Endothelial cell of umbilical vein (primary cell): ENCODE results near the gene CERS6. TPM values are rescaled to one million over a fixed set of nuclear protein-coding genes. Genes with fewer than 3 reads are reported as not detected.

Source experiments
- BruUV-seq: library from RNA; stranded (reverse); fragments of 400-500 nt; replicated peaks from 2 replicates; lab custom pipeline; 2021; lab: Mats Ljungman, UMichigan
- CTCF ChIA-PET: fragments of 300-600, 350-600 bp; sonication (Branson Sonifier 250); formaldehyde crosslinking; loops from one replicate; lab custom pipeline; 2021; ENCODE audit warnings: antibody characterized with exemption, inconsistent platforms; lab: Charles Lee
- POLR2A ChIA-PET: fragments of 300-600, 350-600 bp; sonication (Branson Sonifier 250); formaldehyde crosslinking; loops from one replicate; lab custom pipeline; 2021; ENCODE audit warnings: antibody characterized with exemption, inconsistent platforms; lab: Charles Lee
- DNase-seq: peaks from one replicate; pipeline ENCODE4 v3.0.0-alpha.2; 2011; ENCODE audit warnings: low read depth, low spot score
- FAIRE-seq: peaks from 2 replicates; lab custom pipeline; 2011; peaks lifted over from hg19 to GRCh38; lab: Jason Lieb, UNC
- H2AFZ ChIP-seq: 2 replicates; pipeline ENCODE4 v1.6.0; 2012; ENCODE audit warnings: low read depth, low read length, control low read depth, inconsistent platforms
- H3K27ac ChIP-seq: 2 replicates; pipeline ENCODE4 v1.5.1; 2011; ENCODE audit warnings: low read depth, mild to moderate bottlenecking, control low read depth, low read length, moderate library complexity; ENCODE audit not compliant: insufficient read depth
- H3K27me3 ChIP-seq, 2 experiments: 2 replicates each; pipeline versions ENCODE4 v1.6.0 to v1.6.1; 2011; ENCODE audit warnings: low read length in 2 of 2, mixed read lengths in 1 of 2; ENCODE audit not compliant: control insufficient read depth in 2 of 2, insufficient read depth in 2 of 2
- H3K36me3 ChIP-seq, 2 experiments: 2 replicates in 1 of 2; 3 replicates in 1 of 2; pipeline ENCODE4 v1.5.1; 2011; ENCODE audit warnings: low read length in 2 of 2, mild to moderate bottlenecking in 1 of 2, moderate library complexity in 1 of 2; ENCODE audit not compliant: control insufficient read depth in 2 of 2, insufficient read depth in 2 of 2; ENCODE audit errors: extremely low read depth in 1 of 2
- H3K4me1 ChIP-seq: 3 replicates; pipeline ENCODE4 v1.5.1; 2011; ENCODE audit warnings: mild to moderate bottlenecking, low read length; ENCODE audit not compliant: control insufficient read depth, insufficient read depth; ENCODE audit errors: extremely low read depth
- H3K4me2 ChIP-seq: 2 replicates; pipeline ENCODE4 v1.6.1; 2011; ENCODE audit warnings: low read length, control low read depth, mixed read lengths; ENCODE audit not compliant: insufficient read depth
- H3K4me3 ChIP-seq, 3 experiments: fragments of 200-600 bp in 1 of 3; sonication (generic), shearing (Covaris generic) in 1 of 3; replicated peaks in 1 of 3; 2 replicates each; pipeline ENCODE4 v1.5.1; 2011 to 2016; ENCODE audit warnings: control low read depth in 3 of 3, low read length in 3 of 3, mild to moderate bottlenecking in 2 of 3, inconsistent platforms in 1 of 3, low read depth in 1 of 3, moderate library complexity in 1 of 3; ENCODE audit not compliant: insufficient read depth in 1 of 3
- H3K79me2 ChIP-seq: 2 replicates; pipeline ENCODE4 v1.6.0; 2012; ENCODE audit warnings: low read length, inconsistent platforms; ENCODE audit not compliant: control insufficient read depth, insufficient read depth
- H3K9ac ChIP-seq: replicated peaks from 2 replicates; pipeline ENCODE3; 2011; ENCODE audit warnings: low read length, control low read depth; ENCODE audit not compliant: insufficient read depth; ENCODE audit errors: extremely low read depth
- H3K9me1 ChIP-seq: replicated peaks from 3 replicates; pipeline ENCODE4 v1.6.0; 2011; ENCODE audit warnings: mild to moderate bottlenecking, low read length; ENCODE audit not compliant: control insufficient read depth, insufficient read depth; ENCODE audit errors: extremely low read depth
- H3K9me3 ChIP-seq: replicated peaks from 2 replicates; pipeline ENCODE4 v1.5.1; 2012; ENCODE audit warnings: low read length, inconsistent platforms; ENCODE audit not compliant: control insufficient read depth, insufficient read depth
- H4K20me1 ChIP-seq: replicated peaks from 2 replicates; pipeline ENCODE3; 2011; ENCODE audit warnings: mild to moderate bottlenecking, low read length; ENCODE audit not compliant: control insufficient read depth, insufficient read depth; ENCODE audit errors: extremely low read depth
- EZH2 ChIP-seq: IDR thresholded peaks from 2 replicates; pipeline ENCODE4 v1.6.1; 2012; ENCODE audit warnings: borderline replicate concordance, low read depth, mild to moderate bottlenecking, moderate library complexity, low read length, inconsistent platforms; ENCODE audit not compliant: severe bottlenecking
- FOS ChIP-seq: IDR thresholded peaks from 2 replicates; pipeline ENCODE4 v1.6.1; 2011; ENCODE audit warnings: mild to moderate bottlenecking, low read length, moderate library complexity, borderline replicate concordance; ENCODE audit not compliant: insufficient read depth
- GATA2 ChIP-seq: IDR thresholded peaks from 2 replicates; pipeline ENCODE4 v1.7.0; 2011; ENCODE audit warnings: low read depth, mild to moderate bottlenecking, moderate library complexity, mixed read lengths, low read length; ENCODE audit not compliant: insufficient read length, insufficient read depth
- JUN ChIP-seq: IDR thresholded peaks from 2 replicates; pipeline ENCODE4 v1.6.1; 2011; ENCODE audit warnings: borderline replicate concordance, low read depth; ENCODE audit not compliant: insufficient read length, insufficient read depth
- MYC ChIP-seq: IDR thresholded peaks from one replicate; pipeline ENCODE4 v1.6.1; 2011; ENCODE audit warnings: mild to moderate bottlenecking, low read depth, low read length
- POLR2A ChIP-seq: IDR thresholded peaks from 2 replicates; pipeline ENCODE4 v1.6.1; 2012; ENCODE audit warnings: low read depth, mild to moderate bottlenecking, control low read depth, low read length
- POLR2AphosphoS5 ChIP-seq: IDR thresholded peaks from 2 replicates; pipeline ENCODE4 v1.6.1; 2012; ENCODE audit warnings: low read depth, mild to moderate bottlenecking, control low read depth, low read length, moderate library complexity; ENCODE audit not compliant: insufficient read depth
- dilution Hi-C: fragments of 300-500 bp; cut with MboI; formaldehyde crosslinking; loops from one replicate; pipeline ENCODE4 v1.15.0; 2019; ENCODE audit warnings: low sequenced_read_pairs; ENCODE audit not compliant: extremely low pct_ligation_motif_present
- intact Hi-C: fragments of 100-400 bp; cut with micrococcal nuclease; formaldehyde crosslinking; loops from one replicate; pipeline ENCODE4 v1.10.0; 2022
- polyA plus RNA-seq, 4 experiments: library from polyadenylated mRNA; depleted of rRNA in 3 of 4; stranded (reverse) in 3 of 4; unstranded in 1 of 4; fragments of >200 nt; gene quantifications; 2 replicates each; pipeline versions ENCODE4 v1.2.1 to v1.2.3, GENCODE V29; 2011 to 2012; ENCODE audit warnings: missing spikeins in 1 of 4
- total RNA-seq: library from RNA; stranded (reverse); gene quantifications from 2 replicates; pipeline ENCODE4 v1.2.3, GENCODE V29; 2021
- TF ChIP-seq, protein P1 (sequence below): IDR thresholded peaks from 2 replicates; pipeline ENCODE4 v1.6.1; 2011; ENCODE audit not compliant: insufficient read depth, insufficient read length
- TF ChIP-seq, protein P2 (sequence below), 2 donors: IDR thresholded peaks; 1 replicate in 1 of 2; 2 replicates in 1 of 2; pipeline ENCODE4 v1.5.1; 2011; ENCODE audit warnings: low read length in 2 of 2, mild to moderate bottlenecking in 2 of 2, moderate library complexity in 2 of 2, control low read depth in 1 of 2, inconsistent platforms in 1 of 2, low read depth in 1 of 2; ENCODE audit not compliant: insufficient read depth in 1 of 2; ENCODE audit errors: extremely low read depth in 1 of 2

The CERS6 gene
- total and polyA plus RNA-seq, 2 donors (not counting 3 experiments of a cell fraction or from before 2014, with no cell fraction given) = 2.7 to 11.7 TPM

DNA sequence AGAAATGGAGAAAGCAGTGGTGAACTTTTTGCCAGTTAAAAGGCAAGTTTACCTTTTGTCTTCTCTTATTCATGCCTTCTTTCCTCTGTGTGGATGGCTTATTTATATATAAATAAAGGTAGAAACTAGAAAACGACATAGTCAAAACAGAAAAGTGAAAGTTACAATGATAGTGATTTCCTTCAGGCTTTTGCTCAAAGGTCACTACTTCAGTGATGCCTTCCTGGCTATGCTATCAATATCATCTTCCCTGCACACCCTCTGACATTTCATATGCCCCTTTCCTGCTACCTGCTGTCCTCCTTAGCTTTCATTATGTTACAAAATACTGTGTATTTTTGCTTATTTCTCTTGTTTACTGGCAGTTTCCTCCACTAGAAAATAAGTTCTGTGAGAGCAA is 214.4 kb downstream of the CERS6 start:
- H3K27me3 ChIP-seq = no peaks in the 10 kb centered on the region
- CTCF ChIA-PET = interaction anchor here (0.6 kb wide), 1 partner anchor 9 kb away, joined by 3 read pairs; no protein-coding TSS in a partner anchor
- DNase-seq (no peak), FAIRE-seq (no peak)
- H3K27ac ChIP-seq = no peak overlapping the region
- H3K9ac ChIP-seq = no peak overlapping the region
- intact Hi-C loops = no loop called here
- no peaks in the 10 kb centered on the region for H3K9me3 ChIP-seq
- H3K4me3 ChIP-seq = no peak overlapping the region
- TF ChIP-seq, protein P1, sequence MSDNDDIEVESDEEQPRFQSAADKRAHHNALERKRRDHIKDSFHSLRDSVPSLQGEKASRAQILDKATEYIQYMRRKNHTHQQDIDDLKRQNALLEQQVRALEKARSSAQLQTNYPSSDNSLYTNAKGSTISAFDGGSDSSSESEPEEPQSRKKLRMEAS = no peak
- no peak for TF ChIP-seq POLR2AphosphoS5
- H4K20me1 ChIP-seq = no peaks in the 10 kb centered on the region
- no peaks in the 10 kb centered on the region for H3K9me1 ChIP-seq
- no peak overlapping the region for H2AFZ ChIP-seq
- H3K36me3 ChIP-seq = no peaks in the 10 kb centered on the region
- no peaks in the 10 kb centered on the region for H3K79me2 ChIP-seq
- no peaks in the 10 kb centered on the region for H3K4me1 ChIP-seq
- no TSS peak for BruUV-seq
- POLR2A ChIA-PET = no interaction called here
- H3K4me2 ChIP-seq = no peak overlapping the region
- dilution Hi-C loops = no loop called here

DNA sequence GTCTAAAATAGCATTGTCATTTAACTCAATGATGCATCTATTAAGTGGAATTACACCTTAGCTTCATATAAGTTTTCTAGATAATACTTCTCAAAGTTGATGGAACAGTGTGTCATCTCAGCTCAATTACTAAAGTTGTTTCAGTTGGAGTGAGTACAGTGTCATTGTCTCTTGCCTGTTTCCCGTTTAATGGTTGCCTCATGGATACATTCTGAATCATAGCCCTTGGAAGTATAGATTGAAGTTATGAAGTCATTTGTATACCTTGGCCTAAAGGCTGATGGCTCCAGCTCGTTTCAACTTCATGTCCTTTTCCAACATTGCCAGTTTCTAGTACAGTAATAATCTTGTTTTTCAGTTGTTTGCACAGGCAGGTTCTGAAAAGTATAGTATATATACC is 215.9 kb downstream of the CERS6 start:
- Histone ChIP-seq H3K4me2 (no peak overlapping the region), H3K4me3 (no peak overlapping the region), H2AFZ (no peak overlapping the region), H3K4me1 (no peaks in the 10 kb centered on the region), H4K20me1 (no peaks in the 10 kb centered on the region), H3K9ac (no peak overlapping the region), H3K36me3 (no peaks in the 10 kb centered on the region), H3K79me2 (no peaks in the 10 kb centered on the region), H3K27me3 (no peaks in the 10 kb centered on the region), H3K27ac (no peak overlapping the region), H3K9me3 (no peaks in the 10 kb centered on the region), H3K9me1 (no peaks in the 10 kb centered on the region)
- intact Hi-C loops (no loop called here), dilution Hi-C loops (no loop called here)
- FAIRE-seq = peak; percentile 64
- POLR2A ChIA-PET = no interaction called here
- DNase-seq = peak; percentile 48
- CTCF ChIA-PET = interaction anchor here (1.0 to 2.4 kb wide), 3 partner anchors 10 to 20 kb away, joined by 4 to 13 read pairs (median 5); no protein-coding TSS in a partner anchor
- BruUV-seq = no TSS peak
- TF ChIP-seq JUN (no peak), POLR2AphosphoS5 (no peak), MYC (no peak), EZH2 (no peak), GATA2 (no peak), POLR2A (no peak), FOS (no peak)
- TF ChIP-seq, protein P2, sequence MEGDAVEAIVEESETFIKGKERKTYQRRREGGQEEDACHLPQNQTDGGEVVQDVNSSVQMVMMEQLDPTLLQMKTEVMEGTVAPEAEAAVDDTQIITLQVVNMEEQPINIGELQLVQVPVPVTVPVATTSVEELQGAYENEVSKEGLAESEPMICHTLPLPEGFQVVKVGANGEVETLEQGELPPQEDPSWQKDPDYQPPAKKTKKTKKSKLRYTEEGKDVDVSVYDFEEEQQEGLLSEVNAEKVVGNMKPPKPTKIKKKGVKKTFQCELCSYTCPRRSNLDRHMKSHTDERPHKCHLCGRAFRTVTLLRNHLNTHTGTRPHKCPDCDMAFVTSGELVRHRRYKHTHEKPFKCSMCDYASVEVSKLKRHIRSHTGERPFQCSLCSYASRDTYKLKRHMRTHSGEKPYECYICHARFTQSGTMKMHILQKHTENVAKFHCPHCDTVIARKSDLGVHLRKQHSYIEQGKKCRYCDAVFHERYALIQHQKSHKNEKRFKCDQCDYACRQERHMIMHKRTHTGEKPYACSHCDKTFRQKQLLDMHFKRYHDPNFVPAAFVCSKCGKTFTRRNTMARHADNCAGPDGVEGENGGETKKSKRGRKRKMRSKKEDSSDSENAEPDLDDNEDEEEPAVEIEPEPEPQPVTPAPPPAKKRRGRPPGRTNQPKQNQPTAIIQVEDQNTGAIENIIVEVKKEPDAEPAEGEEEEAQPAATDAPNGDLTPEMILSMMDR (IDR thresholded peaks at IDR 0.05; ENCODE audit: extremely low read depth in 1 of 2, insufficient read depth in 1 of 2, low read depth in 1 of 2, low read length in 2 of 2) = no peak
- TF ChIP-seq, protein P1 = no peak
